Activated T-helper 2 cell treated with anti-CD3 and anti-CD28 coated beads, Interferon-gamma antibody, Interleukin-2, Interleukin-4, amounts not matched to agents 10 μg/mL and 5 μg/mL and 100 μg/mL, durations not matched to agents 14 hours and 24 hours and 36 hours (primary cell): Measurements from ENCODE around the gene EDAR. TPM values are rescaled to one million over a fixed set of nuclear protein-coding genes. Genes with fewer than 3 reads are reported as not detected.

Source experiments
- DNase-seq: peaks from one replicate; pipeline ENCODE4 v3.0.0; 2021; ENCODE audit warnings: low spot score
- H3K27ac Mint-ChIP-seq: one replicate; pipeline ENCODE4 v1.8.0; 2021; ENCODE audit warnings: mixed read lengths
- H3K27me3 Mint-ChIP-seq: one replicate; pipeline ENCODE4 v1.8.0; 2021; ENCODE audit warnings: low read depth, mixed read lengths
- H3K36me3 Mint-ChIP-seq: one replicate; pipeline ENCODE4 v1.8.0; 2021; ENCODE audit warnings: low read depth, mixed read lengths
- H3K4me1 Mint-ChIP-seq: one replicate; pipeline ENCODE4 v1.8.0; 2021; ENCODE audit warnings: low read depth, mixed read lengths
- H3K4me3 Mint-ChIP-seq: one replicate; pipeline ENCODE4 v1.8.0; 2021; ENCODE audit warnings: low read depth, mild to moderate bottlenecking, moderate library complexity, mixed read lengths
- H3K9me3 Mint-ChIP-seq: one replicate; pipeline ENCODE4 v1.8.0; 2021; ENCODE audit warnings: mixed read lengths
- intact Hi-C: fragments of 100-400 bp; cut with micrococcal nuclease; formaldehyde crosslinking; loops from one replicate; pipeline ENCODE4 v1.15.1; 2023
- total RNA-seq: library from RNA; stranded (reverse); gene quantifications from 2 replicates; pipeline ENCODE4 v1.2.3, GENCODE V29; 2022

EDAR gene
- total RNA-seq, 1 donor from 2014 or later = 0.11 TPM

DNA sequence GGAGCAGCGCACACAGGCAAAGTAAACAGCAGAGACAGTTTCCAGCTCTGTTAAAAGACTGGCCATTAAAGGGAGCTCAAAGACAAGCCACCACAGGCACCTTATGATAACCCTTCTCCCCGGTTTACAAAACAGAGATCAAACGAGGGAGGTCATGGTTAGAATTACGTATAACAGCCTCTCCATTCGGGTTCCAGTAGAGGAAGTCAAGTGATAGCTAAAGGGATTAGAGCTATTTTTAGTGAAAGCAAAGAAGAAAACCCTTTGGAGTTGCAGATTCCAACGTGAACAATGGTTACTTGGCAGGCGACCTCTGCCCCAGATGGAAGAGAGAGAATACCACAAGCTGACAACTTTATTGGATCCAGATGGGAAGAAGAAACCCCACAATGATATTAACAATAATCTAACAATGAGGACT lies 31.2 kb upstream of the EDAR start:
- Mint-ChIP-seq H3K4me3 (no peak overlapping the region), H3K36me3 (no peaks in the 10 kb centered on the region), H3K9me3 (no peaks in the 10 kb centered on the region), H3K27ac (no peak overlapping the region), H3K27me3 (peaks cover 12% of the 10 kb centered on the region), H3K4me1 (peaks cover 3% of the 10 kb centered on the region)
- DNase-seq = no peak
- intact Hi-C loops = no loop called here

DNA sequence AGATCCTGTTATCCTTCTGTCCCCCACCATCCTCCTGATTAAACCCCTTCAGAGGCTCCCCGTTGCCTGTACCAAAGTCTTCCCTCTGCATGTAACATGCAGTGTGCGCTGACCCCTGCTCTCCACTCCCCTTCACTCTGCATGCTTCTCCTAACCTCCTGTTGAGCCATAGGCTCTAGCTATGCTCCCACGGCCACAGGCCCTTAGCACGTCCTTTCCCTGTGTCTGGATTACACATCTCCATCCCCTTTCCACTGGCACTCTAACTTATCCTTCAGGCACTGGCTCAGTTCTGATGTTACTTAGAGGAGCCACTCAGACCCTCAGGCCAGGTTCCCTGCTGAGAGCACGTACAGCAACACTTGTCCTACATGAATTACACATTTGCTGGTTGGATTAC lies 29.4 kb upstream of the EDAR start:
- H3K36me3 Mint-ChIP-seq = no peaks in the 10 kb centered on the region
- no peak overlapping the region for H3K27ac Mint-ChIP-seq
- intact Hi-C loops = no loop called here
- H3K4me3 Mint-ChIP-seq = no peak overlapping the region
- DNase-seq = no peak
- peaks cover 3% of the 10 kb centered on the region for H3K4me1 Mint-ChIP-seq
- no peaks in the 10 kb centered on the region for H3K9me3 Mint-ChIP-seq
- H3K27me3 Mint-ChIP-seq = peaks cover 10% of the 10 kb centered on the region

DNA sequence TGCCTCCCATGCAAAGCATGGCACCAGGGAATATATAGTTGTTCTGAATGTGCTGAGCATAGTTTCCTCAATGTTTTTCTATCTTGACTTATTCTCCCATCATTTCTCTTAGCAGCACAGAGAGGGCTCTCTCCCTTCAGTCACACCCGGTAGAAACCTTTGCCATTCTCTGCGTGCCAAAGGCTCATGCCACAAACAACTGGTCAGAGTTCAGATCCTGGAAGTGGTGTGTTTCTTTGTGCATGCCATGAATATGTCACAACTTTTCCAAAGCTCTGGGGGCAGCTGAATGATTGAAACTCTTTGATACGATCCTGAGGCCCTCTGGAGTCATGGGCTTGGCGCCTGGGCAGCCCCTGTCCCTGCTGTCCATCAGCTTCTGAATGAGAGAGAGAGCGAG lies 28.0 kb upstream of the EDAR start:
- no peaks in the 10 kb centered on the region for H3K9me3 Mint-ChIP-seq
- no peaks in the 10 kb centered on the region for H3K36me3 Mint-ChIP-seq
- peaks cover 10% of the 10 kb centered on the region for H3K27me3 Mint-ChIP-seq
- intact Hi-C loops = no loop called here
- DNase-seq = no peak
- no peak overlapping the region for H3K27ac Mint-ChIP-seq
- H3K4me3 Mint-ChIP-seq = no peak overlapping the region
- H3K4me1 Mint-ChIP-seq = peaks cover 3% of the 10 kb centered on the region

DNA sequence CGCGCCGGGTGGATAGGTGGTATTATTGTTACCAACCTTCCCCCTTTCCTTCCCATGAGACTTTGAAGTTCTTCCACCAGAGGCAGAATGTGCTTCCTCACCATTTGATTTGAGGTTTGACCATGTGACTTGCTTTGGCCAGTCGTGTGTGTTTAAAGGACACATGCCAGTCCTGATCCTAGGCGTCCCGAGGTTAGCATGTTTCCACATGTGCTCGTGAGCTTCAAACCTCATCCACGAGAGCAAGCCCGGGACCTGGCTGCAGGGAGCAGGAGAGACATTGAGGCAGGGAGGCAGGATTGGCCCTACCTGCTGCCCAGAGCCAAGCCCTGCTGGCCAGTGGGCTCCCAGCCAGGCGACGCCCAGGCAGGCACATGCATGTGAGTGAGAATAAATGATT lies 27.4 kb upstream of the EDAR start:
- intact Hi-C loops = no loop called here
- H3K4me1 Mint-ChIP-seq = peaks cover 3% of the 10 kb centered on the region
- H3K27me3 Mint-ChIP-seq = peaks cover 10% of the 10 kb centered on the region
- H3K4me3 Mint-ChIP-seq = no peak overlapping the region
- no peaks in the 10 kb centered on the region for H3K36me3 Mint-ChIP-seq
- H3K9me3 Mint-ChIP-seq = no peaks in the 10 kb centered on the region
- no peak for DNase-seq
- H3K27ac Mint-ChIP-seq = no peak overlapping the region

DNA sequence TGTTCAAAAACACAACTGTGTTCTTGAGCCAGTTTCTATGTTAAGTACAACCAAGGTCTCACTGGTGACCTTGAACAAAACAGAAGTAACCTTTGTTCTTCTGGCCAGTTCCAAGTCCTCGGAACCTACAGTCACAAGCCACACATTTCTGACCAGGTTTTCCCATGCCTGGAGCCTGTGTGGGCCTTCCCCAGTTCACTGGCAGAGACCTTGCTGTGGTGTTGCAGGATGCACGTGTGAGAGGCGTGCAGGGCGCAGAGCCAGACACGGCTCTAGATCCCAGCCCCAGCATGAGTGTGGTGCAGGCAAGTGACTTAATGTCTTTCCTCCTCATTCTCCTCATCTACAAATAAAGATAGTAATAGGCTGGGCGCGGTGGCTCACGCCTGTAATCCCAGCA lies 25.5 kb upstream of the EDAR start:
- no peak for DNase-seq
- H3K36me3 Mint-ChIP-seq = no peaks in the 10 kb centered on the region
- H3K4me3 Mint-ChIP-seq = no peak overlapping the region
- H3K4me1 Mint-ChIP-seq = peaks cover 2% of the 10 kb centered on the region
- H3K27me3 Mint-ChIP-seq = peaks cover 6% of the 10 kb centered on the region
- H3K9me3 Mint-ChIP-seq = no peaks in the 10 kb centered on the region
- no peak overlapping the region for H3K27ac Mint-ChIP-seq
- intact Hi-C loops = no loop called here

DNA sequence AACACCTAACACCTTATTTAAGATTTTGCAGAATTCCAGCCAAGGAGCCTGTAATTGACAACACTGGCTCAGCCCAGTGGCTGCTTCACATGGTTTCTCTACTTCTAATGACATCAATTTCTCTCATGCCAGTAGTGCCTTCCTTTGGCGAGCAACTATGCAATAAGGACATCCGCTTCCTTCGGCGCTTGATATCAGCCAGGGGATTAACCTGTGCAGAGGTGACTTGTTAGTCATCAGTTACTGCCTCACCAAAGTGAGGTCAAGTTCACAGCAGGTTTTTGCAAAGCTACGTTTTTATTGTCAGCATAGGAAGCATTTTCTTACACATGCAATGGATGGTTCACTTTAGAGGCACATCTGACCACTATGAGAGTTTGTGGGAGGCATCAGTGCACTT lies 24.0 kb upstream of the EDAR start:
- Mint-ChIP-seq H3K4me3 (no peak overlapping the region), H3K9me3 (no peaks in the 10 kb centered on the region), H3K4me1 (peaks cover 2% of the 10 kb centered on the region), H3K27ac (no peak overlapping the region), H3K27me3 (peaks cover 6% of the 10 kb centered on the region), H3K36me3 (no peaks in the 10 kb centered on the region)
- DNase-seq = no peak
- intact Hi-C loops = no loop called here

DNA sequence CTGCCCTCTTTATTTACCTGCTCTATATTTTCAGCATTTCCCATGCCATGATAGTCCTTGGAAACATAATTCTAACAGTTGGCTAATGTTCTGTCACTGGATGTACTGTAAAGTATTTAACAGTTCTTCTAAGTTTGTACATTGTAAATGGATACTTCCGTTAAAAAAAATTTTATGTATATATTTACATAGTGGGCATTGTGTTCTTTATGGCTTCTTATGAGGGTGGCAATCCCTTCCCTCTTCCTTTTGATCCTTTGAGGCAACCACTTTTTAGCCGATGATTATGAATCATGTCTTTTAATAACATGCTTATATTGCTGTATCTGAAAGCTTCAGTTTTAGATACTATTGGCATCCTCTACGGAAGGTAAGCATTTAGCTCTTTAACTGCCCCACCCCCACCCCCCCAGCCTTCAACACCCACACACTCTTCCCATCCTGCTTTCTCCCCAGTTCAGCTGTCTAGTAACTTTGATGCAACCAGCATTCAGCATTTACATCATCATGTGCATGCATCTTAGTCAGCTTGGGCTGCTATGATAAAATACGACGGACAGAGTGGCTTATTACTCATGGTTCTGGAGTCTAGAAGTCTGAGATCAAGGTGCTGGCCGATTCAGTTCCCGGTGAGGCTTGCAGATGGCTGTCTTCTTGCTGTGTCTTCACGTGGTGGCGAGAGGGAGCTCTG lies 21.0 kb upstream of the EDAR start:
- Mint-ChIP-seq H3K27me3 (peaks cover 4% of the 10 kb centered on the region), H3K4me1 (peaks cover 2% of the 10 kb centered on the region), H3K4me3 (no peak overlapping the region), H3K27ac (no peak overlapping the region), H3K9me3 (no peaks in the 10 kb centered on the region), H3K36me3 (no peaks in the 10 kb centered on the region)
- intact Hi-C loops = no loop called here
- DNase-seq = no peak

DNA sequence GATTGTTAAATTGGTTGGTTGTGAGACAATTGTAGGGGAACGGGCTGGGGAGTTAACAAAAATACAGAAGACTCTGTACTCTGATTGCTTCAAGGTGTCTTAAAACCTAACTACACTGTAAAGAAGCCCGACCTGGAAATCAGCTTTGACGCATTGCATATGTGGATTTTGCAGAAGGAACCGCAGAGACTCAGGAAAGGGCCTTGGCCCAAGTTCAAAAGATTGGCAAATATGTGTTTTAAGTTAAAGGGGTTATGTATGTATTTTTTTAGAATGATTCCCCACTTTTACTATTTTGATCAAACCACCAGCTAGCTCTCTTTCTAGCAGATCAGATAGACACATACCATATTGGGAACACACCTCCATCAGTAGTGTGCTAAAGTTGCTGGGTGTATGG lies 18.0 kb upstream of the EDAR start:
- Mint-ChIP-seq H3K27me3 (peaks cover 4% of the 10 kb centered on the region), H3K4me3 (no peak overlapping the region), H3K9me3 (no peaks in the 10 kb centered on the region), H3K36me3 (no peaks in the 10 kb centered on the region), H3K27ac (no peak overlapping the region), H3K4me1 (peaks cover 2% of the 10 kb centered on the region)
- DNase-seq = no peak
- intact Hi-C loops = no loop called here

DNA sequence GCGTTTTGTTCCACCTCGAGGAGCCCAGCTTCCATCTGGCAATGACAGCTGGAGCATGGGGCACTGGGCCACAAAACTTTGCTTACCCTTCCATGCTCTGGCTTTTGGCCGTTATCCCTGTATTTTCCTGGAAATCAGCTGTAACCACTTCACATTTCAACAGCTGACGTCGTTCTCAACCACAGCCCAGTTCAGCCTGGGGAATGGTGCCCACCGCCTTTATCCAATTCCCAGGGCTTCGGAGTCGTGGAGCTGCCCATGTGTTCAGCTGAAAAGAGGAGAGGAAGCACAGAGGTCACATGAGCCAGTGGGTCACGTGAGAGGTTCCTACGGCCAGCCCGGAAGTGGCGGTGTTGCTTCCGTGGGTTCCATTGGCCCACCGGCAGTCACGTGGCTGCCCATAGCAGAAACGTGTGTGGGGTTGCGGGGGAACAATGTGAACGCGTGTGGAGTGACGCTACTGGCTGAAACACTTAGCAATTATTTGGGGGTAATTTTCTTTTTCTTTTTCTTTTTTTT lies 16.7 kb upstream of the EDAR start:
- peaks cover 2% of the 10 kb centered on the region for H3K4me1 Mint-ChIP-seq
- intact Hi-C loops = no loop called here
- no peak overlapping the region for H3K27ac Mint-ChIP-seq
- no peaks in the 10 kb centered on the region for H3K9me3 Mint-ChIP-seq
- no peak for DNase-seq
- no peak overlapping the region for H3K4me3 Mint-ChIP-seq
- peaks cover 4% of the 10 kb centered on the region for H3K27me3 Mint-ChIP-seq
- H3K36me3 Mint-ChIP-seq = no peaks in the 10 kb centered on the region

DNA sequence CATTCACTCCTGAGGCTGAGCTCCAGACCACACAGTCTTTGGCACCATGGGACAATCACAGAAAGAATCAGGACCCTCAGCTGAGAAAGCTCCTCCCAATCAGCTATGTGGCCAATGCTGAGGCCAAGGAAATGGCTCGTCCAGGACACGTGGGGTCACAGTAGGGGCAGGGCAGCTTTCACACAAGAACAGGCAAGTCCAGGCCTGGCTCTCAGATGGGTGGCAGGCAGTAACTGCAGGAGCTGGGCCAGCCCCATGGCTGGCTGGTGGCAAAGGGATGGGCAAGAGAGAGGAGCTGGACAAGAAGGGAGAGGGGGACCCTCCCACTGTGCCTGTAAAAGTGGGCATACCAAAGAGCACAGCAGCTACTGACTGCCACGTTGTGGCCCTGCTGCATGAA lies 12.2 kb upstream of the EDAR start:
- Mint-ChIP-seq H3K27ac (no peak overlapping the region), H3K4me1 (no peaks in the 10 kb centered on the region)
- intact Hi-C loops = no loop called here

DNA sequence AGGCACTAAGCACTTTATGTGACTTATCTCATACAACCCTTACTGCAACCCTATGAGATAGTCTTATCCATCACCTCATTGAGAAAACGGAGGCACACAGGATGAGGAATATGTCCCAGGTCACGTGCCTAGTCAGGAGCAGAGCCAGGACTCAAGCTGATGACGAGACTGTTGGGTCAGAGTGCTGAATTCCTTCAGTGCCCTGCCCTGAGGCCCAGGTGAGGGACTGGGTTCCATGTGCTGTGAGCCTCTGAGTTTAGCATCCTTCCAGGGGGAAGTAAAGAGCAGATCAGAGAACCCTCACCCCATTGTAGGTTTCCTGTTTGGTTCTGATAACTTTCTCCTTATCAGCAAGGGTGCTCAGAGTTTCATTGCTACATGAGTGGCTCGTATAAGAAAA lies 11.7 kb upstream of the EDAR start:
- intact Hi-C loops = no loop called here
- no peaks in the 10 kb centered on the region for H3K4me1 Mint-ChIP-seq
- no peaks in the 10 kb centered on the region for H3K36me3 Mint-ChIP-seq
- no peaks in the 10 kb centered on the region for H3K9me3 Mint-ChIP-seq
- no peak overlapping the region for H3K4me3 Mint-ChIP-seq
- H3K27me3 Mint-ChIP-seq = no peaks in the 10 kb centered on the region
- no peak for DNase-seq
- H3K27ac Mint-ChIP-seq = no peak overlapping the region

More for the DNA sequence above, 12.2 kb upstream of the EDAR start:
- Mint-ChIP-seq H3K9me3 (no peaks in the 10 kb centered on the region), H3K36me3 (no peaks in the 10 kb centered on the region), H3K27me3 (no peaks in the 10 kb centered on the region), H3K4me3 (no peak overlapping the region)
- no peak for DNase-seq

DNA sequence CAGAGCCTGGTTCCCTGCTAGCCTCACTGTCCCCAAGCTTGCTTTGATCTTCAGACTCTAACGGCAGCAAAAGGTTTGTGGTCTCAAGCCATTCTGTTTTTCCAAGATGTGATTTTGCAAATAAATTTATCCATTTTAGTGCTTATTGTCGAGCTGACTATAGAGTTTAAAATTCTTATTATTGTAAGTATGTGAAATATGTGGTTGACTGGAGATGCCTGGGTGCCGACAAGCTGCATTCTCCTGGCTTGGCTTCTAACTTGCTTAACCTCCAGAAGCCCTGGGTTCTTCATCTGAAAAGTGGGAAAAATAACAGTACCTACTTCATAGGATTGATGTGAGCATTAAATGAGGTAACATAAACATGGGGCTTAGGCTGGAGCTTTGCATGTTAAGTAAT lies 9.9 kb upstream of the EDAR start:
- Mint-ChIP-seq H3K9me3 (no peaks in the 10 kb centered on the region), H3K27ac (no peak overlapping the region), H3K36me3 (no peaks in the 10 kb centered on the region), H3K4me1 (no peaks in the 10 kb centered on the region), H3K4me3 (no peak overlapping the region), H3K27me3 (no peaks in the 10 kb centered on the region)
- DNase-seq = no peak
- intact Hi-C loops = no loop called here

DNA sequence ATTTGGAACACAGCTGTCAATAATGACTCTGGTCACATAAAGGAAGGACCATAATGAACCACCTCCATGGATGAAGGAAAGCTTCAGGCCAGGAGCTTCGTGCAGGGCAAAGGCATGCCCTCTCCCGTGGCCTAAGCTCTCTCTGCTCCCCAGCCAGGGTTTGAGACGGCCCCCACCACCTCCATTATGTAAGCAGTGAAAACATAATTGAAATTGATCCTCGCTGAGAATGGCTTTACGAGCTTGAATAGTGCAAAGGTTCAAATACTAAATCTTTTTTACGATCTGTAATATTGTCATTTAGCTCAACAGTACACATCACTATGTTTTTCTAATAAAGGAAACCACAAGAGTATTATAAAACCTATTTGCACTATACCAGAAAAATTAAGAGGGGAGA lies 5.2 kb upstream of the EDAR start:
- no peak overlapping the region for H3K27ac Mint-ChIP-seq
- H3K4me3 Mint-ChIP-seq = no peak overlapping the region
- peaks cover under 1% of the 10 kb centered on the region for H3K4me1 Mint-ChIP-seq
- intact Hi-C loops = no loop called here
- H3K36me3 Mint-ChIP-seq = no peaks in the 10 kb centered on the region
- H3K9me3 Mint-ChIP-seq = no peaks in the 10 kb centered on the region
- DNase-seq = no peak
- H3K27me3 Mint-ChIP-seq = peaks cover 7% of the 10 kb centered on the region
